Heart left ventricle (tissue), 16 donors: ENCODE measurements around the gene ZSCAN10. TPM values are rescaled to one million over a fixed set of nuclear protein-coding genes. Genes with fewer than 3 reads are reported as not detected.

Source experiments
- ATAC-seq, 4 donors: fragments of 200-7000 bp; cut with Tn5 transposase; one replicate each; pipeline ENCODE4 v1.9.1; 2020 to 2022; ENCODE audit warnings: moderate library complexity in 4 of 4, mild to moderate bottlenecking in 3 of 4, moderate number of reproducible peaks in 1 of 4
- DNase-seq, 5 donors: peaks; one replicate each; pipeline ENCODE4 v3.0.0-alpha.2; 2020
- H3K27ac ChIP-seq, 12 donors: fragments of 200-600 bp; sonication (generic) in 4 of 12; one replicate each; pipeline versions ENCODE4 v1.5.0 to v1.8.0; 2016 to 2022; ENCODE audit warnings: mild to moderate bottlenecking in 2 of 12
- H3K27me3 ChIP-seq, 9 donors: fragments of 200-600 bp; sonication (generic) in 2 of 9; one replicate each; pipeline versions ENCODE4 v1.5.1 to v1.8.0; 2016 to 2022; ENCODE audit warnings: mild to moderate bottlenecking in 3 of 9
- H3K36me3 ChIP-seq, 9 donors: fragments of 200-600 bp; sonication (generic) in 2 of 9; one replicate each; pipeline versions ENCODE4 v1.5.0 to v1.8.0; 2018 to 2022; ENCODE audit warnings: mild to moderate bottlenecking in 2 of 9
- H3K4me1 ChIP-seq, 12 donors: fragments of 200-600 bp; sonication (generic) in 4 of 12; one replicate each; pipeline versions ENCODE4 v1.5.0 to v1.8.0; 2016 to 2022; ENCODE audit warnings: mild to moderate bottlenecking in 3 of 12
- H3K4me3 ChIP-seq, 12 donors: fragments of 200-600 bp; sonication (generic) in 4 of 12; one replicate each; pipeline versions ENCODE4 v1.5.0 to v1.8.0; 2017 to 2022; ENCODE audit warnings: mild to moderate bottlenecking in 9 of 12, moderate library complexity in 4 of 12
- H3K9me3 ChIP-seq, 12 donors: fragments of 200-600 bp; sonication (generic) in 4 of 12; one replicate each; pipeline versions ENCODE4 v1.5.0 to v1.8.0; 2016 to 2022; ENCODE audit warnings: mild to moderate bottlenecking in 1 of 12
- POLR2A ChIP-seq, 2 donors: fragments of 450-650 bp; IDR thresholded peaks; one replicate each; pipeline ENCODE4 v1.6.1; 2017; ENCODE audit warnings: antibody characterized with exemption in 2 of 2, mild to moderate bottlenecking in 2 of 2, moderate library complexity in 2 of 2
- WGBS, 4 donors: extraction: QIAGEN DNeasy Blood & Tissue Kit in 2 of 4; methylation state at CpG; one replicate each; pipeline versions ENCODE4 v1.1.5 to v1.1.7; 2013 to 2018; 5-methylcytosine and 5-hydroxymethylcytosine counted together
- intact Hi-C, 10 donors: fragments of 100-400 bp; cut with DNase I; formaldehyde crosslinking; loops; one replicate each; pipeline versions ENCODE4 v1.11.1 to v1.14.2; 2022
- polyA plus RNA-seq, 2 donors: library from polyadenylated mRNA; stranded (reverse); fragments of 200-250 nt; gene quantifications; one replicate each; pipeline ENCODE4 v1.2.3, GENCODE V29; 2013
- total RNA-seq, 9 donors: library from RNA; depleted of rRNA in 2 of 9; stranded (reverse); fragments of >200 nt in 2 of 9; fragmentation: NEBNext Ultra II Directional in 3 of 9; extraction: Animal tissue kit (Norgen Biotek cat#: 25700) in 3 of 9; gene quantifications; one replicate each; pipeline versions ENCODE4 v1.1.0 to v1.2.4, GENCODE V29; 2016 to 2023
- TF ChIP-seq, protein P1 (sequence below), 12 donors: fragments of 200-600 bp; sonication (generic) in 4 of 12; IDR thresholded peaks; one replicate each; pipeline versions ENCODE4 v1.5.0 to v1.8.0; 2018 to 2022; ENCODE audit warnings: antibody characterized with exemption in 12 of 12, mild to moderate bottlenecking in 5 of 12
- donor health status: ischemic (EF 13 %, LVEDD 7.1; RV severe dilation, severe dysfunction).
- donor health status: healthy with polysubstance abuse.
- donor health status: DM: no; HTN: yes; CAD: no.
- donor health status: DM: no; HTN: no; CAD: no.
- donor health status: ischemic (EF 25% LVEDD 6.9; RV normal size, moderate dysfunction).
- donor health status: ischemic (EF 25% LVEDD 5.7; RV mildly dilated, moderate dysfunction).
- donor health status: healthy.
- donor health status: DM: yes; HTN: yes; CAD: no.
- donor health status: ischemic (EF 35%, LVEDD 5.7; RV mildly dilated, moderate dysfunction).
- donor health status: nonischemic (EF 11% LVEDD 7.7; RV severe dilation, severe dysfunction).
- donor health status: DM: yes; HTN: yes; CAD: no.
- donor health status: PGD.
- donor health status: ischemic (EF 29% LVEDD 5.4; RV normal size, mild dysfunction).
- donor health status: nonischemic (EF 23%, LVEDD 6.1; RV moderate dilation, normal function).

The ZSCAN10 gene
- total and polyA plus RNA-seq, 11 donors = not detected

DNA sequence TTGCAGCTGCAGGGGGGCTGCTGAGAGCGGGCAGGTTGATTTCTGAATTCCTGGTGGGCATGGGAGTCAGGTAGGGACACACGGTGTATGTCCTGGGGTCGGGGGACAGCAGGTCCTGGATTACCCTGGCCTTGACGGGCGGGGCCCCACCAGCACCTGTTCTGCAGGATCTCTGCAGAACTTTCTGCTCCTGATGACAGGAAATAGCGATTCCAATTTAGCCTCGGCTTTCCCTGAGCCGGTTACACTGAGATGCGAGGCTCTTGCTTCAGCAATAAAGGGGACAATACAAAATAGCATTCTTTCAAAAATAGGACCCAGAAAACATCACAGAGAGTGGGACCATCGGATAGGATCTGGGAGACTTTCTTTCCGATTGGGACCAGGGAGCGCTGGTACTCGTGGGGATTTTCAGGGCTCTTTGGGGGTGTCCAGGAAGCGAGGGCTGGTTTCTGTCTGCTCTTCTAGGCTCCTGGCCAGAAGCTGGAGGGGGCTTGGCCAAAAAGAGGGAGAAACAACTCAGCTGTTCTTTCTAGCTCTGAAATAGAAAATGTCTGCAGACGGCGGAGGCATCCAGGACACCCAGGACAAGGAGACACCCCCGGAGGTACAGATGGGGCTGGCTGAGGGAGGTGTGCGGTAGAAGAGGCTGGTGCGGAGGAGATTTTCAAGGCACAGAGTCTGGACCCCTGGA, 13.9 kb upstream of the ZSCAN10 start:
- peak overlapping the region; percentile 12 to 89 (median 76) for H3K27ac ChIP-seq
- H3K27me3 ChIP-seq = peaks cover 0 to 3% (median 0%) of the 10 kb centered on the region in 9 donors
- H3K4me1 ChIP-seq = peaks cover 0 to 35% (median 24%) of the 10 kb centered on the region in 12 donors
- peak overlapping the region; percentile 40 to 97 (median 85) for H3K4me3 ChIP-seq
- DNase-seq (peak in 1 of 5 donors; percentile 45), ATAC-seq (peak; percentile 8 to 38 (median 19))
- intact Hi-C loops = loop anchor here in 1 of 10 donors (5.0 kb wide), 1 partner anchor 56 kb away; no protein-coding TSS in a partner anchor
- peaks cover 0 to 35% (median 27%) of the 10 kb centered on the region in 9 donors for H3K36me3 ChIP-seq
- 15 to 29% (median 16%) methylated on average over 15 to 19 of the region's 19 CpGs for WGBS, 4 donors
- H3K9me3 ChIP-seq = no peaks in the 10 kb centered on the region
- no peak for TF ChIP-seq POLR2A (IDR thresholded peaks at IDR 0.05)
- TF ChIP-seq, protein P1, sequence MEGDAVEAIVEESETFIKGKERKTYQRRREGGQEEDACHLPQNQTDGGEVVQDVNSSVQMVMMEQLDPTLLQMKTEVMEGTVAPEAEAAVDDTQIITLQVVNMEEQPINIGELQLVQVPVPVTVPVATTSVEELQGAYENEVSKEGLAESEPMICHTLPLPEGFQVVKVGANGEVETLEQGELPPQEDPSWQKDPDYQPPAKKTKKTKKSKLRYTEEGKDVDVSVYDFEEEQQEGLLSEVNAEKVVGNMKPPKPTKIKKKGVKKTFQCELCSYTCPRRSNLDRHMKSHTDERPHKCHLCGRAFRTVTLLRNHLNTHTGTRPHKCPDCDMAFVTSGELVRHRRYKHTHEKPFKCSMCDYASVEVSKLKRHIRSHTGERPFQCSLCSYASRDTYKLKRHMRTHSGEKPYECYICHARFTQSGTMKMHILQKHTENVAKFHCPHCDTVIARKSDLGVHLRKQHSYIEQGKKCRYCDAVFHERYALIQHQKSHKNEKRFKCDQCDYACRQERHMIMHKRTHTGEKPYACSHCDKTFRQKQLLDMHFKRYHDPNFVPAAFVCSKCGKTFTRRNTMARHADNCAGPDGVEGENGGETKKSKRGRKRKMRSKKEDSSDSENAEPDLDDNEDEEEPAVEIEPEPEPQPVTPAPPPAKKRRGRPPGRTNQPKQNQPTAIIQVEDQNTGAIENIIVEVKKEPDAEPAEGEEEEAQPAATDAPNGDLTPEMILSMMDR (IDR thresholded peaks at IDR 0.05) = no peak

DNA sequence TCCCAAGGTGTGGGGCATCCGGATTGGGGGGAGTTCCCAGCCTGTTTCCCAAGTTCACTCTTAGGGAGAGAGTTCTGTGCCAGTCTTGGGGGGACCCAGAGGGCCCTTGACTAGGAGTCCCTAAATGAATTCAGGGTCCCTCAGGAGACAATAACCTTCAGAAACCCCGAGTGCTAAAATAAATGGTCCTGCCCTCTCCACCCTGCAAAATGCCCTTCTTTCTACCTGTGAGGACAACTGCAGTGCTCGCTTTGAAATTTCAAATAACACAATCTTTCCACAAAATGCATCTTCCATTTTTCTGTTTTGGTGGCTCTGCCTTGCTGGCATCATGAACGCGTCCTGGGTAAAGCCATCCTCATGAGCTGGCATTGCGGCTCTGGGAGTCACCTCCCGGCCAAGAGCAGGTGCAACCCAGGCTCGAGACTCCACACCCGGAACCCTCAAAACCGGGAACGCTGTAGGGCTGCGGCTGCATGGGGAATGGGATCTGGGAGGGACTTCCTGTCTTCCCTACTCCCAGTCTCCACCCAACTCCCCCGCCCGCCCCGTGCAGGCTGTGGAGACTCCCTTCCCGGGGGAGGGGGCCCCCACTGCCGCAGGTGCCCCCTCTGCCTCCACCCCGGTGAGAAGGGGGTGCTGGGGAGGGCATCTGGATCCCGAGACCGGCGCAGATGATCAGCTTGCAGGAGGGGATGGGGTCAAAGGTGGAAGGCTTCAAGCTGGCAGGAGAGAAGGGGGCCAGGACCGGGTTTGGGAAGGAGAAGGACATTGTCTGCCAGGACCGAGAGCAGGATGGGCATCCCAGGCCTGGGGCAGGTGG, 13.2 kb upstream of the ZSCAN10 start, which contains the start of gene ZNF205:
TSS of gene ZNF205 (plus strand) at position 529 of the 823 bp plus-strand sequence. CDS start 845 bp downstream, outside the sequence.
- intact Hi-C loops = loop anchor here in 1 of 10 donors (5.0 kb wide), 1 partner anchor 55 kb away; no protein-coding TSS in a partner anchor
- DNase-seq (peak; percentile 84 to 87 (median 85)), ATAC-seq (peak; percentile 81 to 97 (median 94))
- WGBS, 4 donors = 7 to 14% (median 10%) methylated on average over 16 to 23 of the region's 23 CpGs
- peaks cover 0 to 37% (median 26%) of the 10 kb centered on the region in 12 donors for H3K4me1 ChIP-seq
- peak in 1 of 2 donors; percentile 16 for TF ChIP-seq POLR2A (IDR thresholded peaks at IDR 0.05)
- TF ChIP-seq, protein P1 (IDR thresholded peaks at IDR 0.05) = no peak
- peak within 1 kb of the TSS; percentile 12 to 89 (median 76) for H3K27ac ChIP-seq
- peaks cover 0 to 3% (median 0%) of the 10 kb centered on the region in 9 donors for H3K27me3 ChIP-seq
- no peaks in the 10 kb centered on the region for H3K9me3 ChIP-seq
- H3K36me3 ChIP-seq = peaks cover 0 to 28% (median 22%) of the 10 kb centered on the region in 9 donors
- H3K4me3 ChIP-seq = peak within 1 kb of the TSS; percentile 40 to 97 (median 85)

DNA sequence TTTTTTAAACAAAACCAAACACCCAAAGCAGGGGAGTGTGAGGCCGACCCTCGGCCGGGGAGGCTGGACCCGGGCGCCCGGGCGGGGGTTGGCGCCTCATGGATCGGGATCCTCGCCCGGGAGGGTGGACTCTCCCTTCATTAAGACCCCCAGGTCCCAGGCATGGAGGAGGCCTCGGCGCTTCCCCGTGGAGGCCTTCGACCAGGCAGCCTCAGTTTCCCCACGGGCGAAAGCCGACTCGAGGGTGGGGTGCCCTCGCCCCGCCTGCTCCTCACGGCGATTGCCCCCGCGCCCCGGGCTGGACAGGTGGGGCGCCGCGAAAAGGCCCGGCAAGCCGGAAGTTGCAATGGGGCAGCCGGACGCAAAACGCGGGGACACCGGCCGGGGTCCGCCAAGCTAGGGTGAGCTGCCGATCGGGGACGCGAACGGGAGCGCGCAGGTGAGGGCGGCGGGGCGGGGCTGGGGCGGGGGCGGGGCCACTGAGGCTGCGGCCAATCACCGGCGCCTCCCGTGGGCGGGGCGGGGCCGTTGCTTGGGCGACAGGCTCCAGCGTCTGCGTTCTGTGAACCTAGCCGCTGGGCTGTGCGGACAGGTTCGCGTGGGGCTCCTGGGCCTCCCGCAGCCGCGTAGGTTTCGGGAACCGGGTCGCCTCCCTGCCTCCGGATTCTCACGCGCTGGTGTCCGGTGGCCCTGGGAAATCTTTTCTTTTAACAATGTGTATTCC, 7.3 kb upstream of the ZSCAN10 start:
- no peaks in the 10 kb centered on the region for H3K27me3 ChIP-seq
- H3K4me3 ChIP-seq = peak overlapping the region; percentile 48 to 79 (median 67)
- peak; percentile 91 to 94 (median 92) for DNase-seq
- TF ChIP-seq, protein P1 (IDR thresholded peaks at IDR 0.05) = peak in 1 of 12 donors; percentile 14
- peak in 1 of 2 donors; percentile 46 for TF ChIP-seq POLR2A (IDR thresholded peaks at IDR 0.05)
- intact Hi-C loops = loop anchor here in 2 of 10 donors (2.0 kb wide), 2 partner anchors 18 to 22 kb away; no protein-coding TSS in a partner anchor
- H3K9me3 ChIP-seq = no peaks in the 10 kb centered on the region
- peaks cover 4 to 33% (median 16%) of the 10 kb centered on the region in 12 donors for H3K4me1 ChIP-seq
- H3K27ac ChIP-seq = peak overlapping the region; percentile 73 to 93 (median 86)
- 1% methylated on average over 31 to 74 of the region's 74 CpGs for WGBS, 4 donors
- H3K36me3 ChIP-seq = no peaks in the 10 kb centered on the region
- ATAC-seq = peak; percentile 86 to 97 (median 95)
